DMS114 treated with DMSO at 0.1 percent for 48 hours (cell line): ENCODE results near the gene CDRT15.
"Not testable (repeated sequence)": the region's sequence is repeated elsewhere in the genome, so short reads cannot be mapped to it uniquely, and the experiment has no call there.

Experiments
- DNase-seq: peaks from one replicate; lab custom pipeline; 2025; ENCODE audit not compliant: unreplicated experiment; lab: John Stamatoyannopoulos, UW

CDRT15 gene

DNA sequence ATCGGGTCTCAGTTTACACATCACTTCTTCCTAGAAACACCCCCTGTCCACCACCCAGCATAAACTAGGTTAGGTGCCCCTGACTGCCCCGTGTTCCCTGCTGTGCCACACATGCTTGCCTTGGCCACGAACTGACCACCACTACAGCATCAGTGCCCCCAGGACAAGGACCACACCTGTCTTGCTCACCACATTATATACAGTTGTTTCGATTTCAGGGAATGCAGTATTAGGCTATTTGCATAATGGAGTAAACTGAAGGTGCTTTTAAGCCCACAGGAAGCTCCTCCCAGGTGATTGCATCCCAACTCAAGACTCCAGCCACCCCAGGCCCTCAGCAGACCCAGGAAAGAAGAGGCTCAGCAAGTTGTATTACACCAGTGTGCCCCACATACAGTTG is 50.2 kb downstream of the CDRT15 start:
- not testable (repeated sequence) for DNase-seq
